G401.6 (cell line): ENCODE data around the gene DEFB118.
"Not testable (repeated sequence)": the region's sequence is repeated elsewhere in the genome, so short reads cannot be mapped to it uniquely, and the experiment has no call there.

Experiments used
- FAIRE-seq: peaks from 2 replicates; lab custom pipeline; 2012; peaks lifted over from hg19 to GRCh38; lab: Jason Lieb, UNC

The DEFB118 gene

GRCh38 chr20:31368301-31368700 lies at the start of gene DEFB118:
Gene DEFB118, plus strand, starts transcription at chr20:31368601. Its CDS starts 50 bp downstream, at chr20:31368651.
- FAIRE-seq = no peak

- no peak for FAIRE-seq
Observed at GRCh38 chr20:31322504-31322903, 45.9 kb upstream of the DEFB118 start.

- FAIRE-seq = no peak
Observed at GRCh38 chr20:31330893-31331292, 37.5 kb upstream of the DEFB118 start.

GRCh38 chr20:31341470-31341869 lies 26.9 kb upstream of the DEFB118 start:
- FAIRE-seq = no peak

GRCh38 chr20:31355981-31356380 lies 12.4 kb upstream of the DEFB118 start:
- no peak for FAIRE-seq

- FAIRE-seq = no peak
Observed at GRCh38 chr20:31363295-31363694, 5.1 kb upstream of the DEFB118 start.

GRCh38 chr20:31364272-31364671 lies 4.1 kb upstream of the DEFB118 start:
- FAIRE-seq = not testable (repeated sequence)

- no peak for FAIRE-seq
Observed at GRCh38 chr20:31374346-31374745, 5.9 kb downstream of the DEFB118 start.

- FAIRE-seq = no peak
Observed at GRCh38 chr20:31390490-31390889, 22.1 kb downstream of the DEFB118 start, which contains the start of gene DEFB119. Gene DEFB119, minus strand, starts transcription at chr20:31390590. Its CDS starts 107 bp downstream, at chr20:31390483.

- no peak for FAIRE-seq
Observed at GRCh38 chr20:31392836-31393235, 24.4 kb downstream of the DEFB118 start.

GRCh38 chr20:31394900-31395299 lies 26.5 kb downstream of the DEFB118 start:
- no peak for FAIRE-seq

- FAIRE-seq = no peak
Observed at GRCh38 chr20:31403886-31404285, 35.5 kb downstream of the DEFB118 start.

GRCh38 chr20:31406115-31406514 lies 37.7 kb downstream of the DEFB118 start, which contains the start of gene DEFB121:
Gene DEFB121, minus strand, starts transcription at chr20:31406215. Its CDS starts 63 bp downstream, at chr20:31406152.
- no peak for FAIRE-seq

- no peak for FAIRE-seq
Observed at GRCh38 chr20:31410011-31410410, 41.6 kb downstream of the DEFB118 start.

GRCh38 chr20:31414381-31414780 lies 46.0 kb downstream of the DEFB118 start:
- FAIRE-seq = no peak

GRCh38 chr20:31415653-31416052 lies 47.3 kb downstream of the DEFB118 start:
- no peak for FAIRE-seq

- no peak for FAIRE-seq
Observed at GRCh38 chr20:31418307-31418706, 49.9 kb downstream of the DEFB118 start.
